ENCODE data around the gene AMBRA1.

Gene AMBRA1

GRCh38 chr11:46370253-46370652, 223.6 kb downstream of the AMBRA1 start:
- in situ Hi-C loops (cut with MboI; ENCODE audit: low pct_unique_long_range_greater_than_20kb, low sequenced_read_pairs) = loop anchor here (25.0 kb wide), 1 partner anchor 792 kb away; no protein-coding TSS in a partner anchor

GRCh38 chr11:46369458-46370152, 224.2 kb downstream of the AMBRA1 start:
- peak; percentile 73 for DNase-seq
- in situ Hi-C loops (cut with MboI; ENCODE audit: low pct_unique_long_range_greater_than_20kb, low sequenced_read_pairs) = loop anchor here (25.0 kb wide), 1 partner anchor 793 kb away; no protein-coding TSS in a partner anchor

More at GRCh38 chr11:46370253-46370652, 223.6 kb downstream of the AMBRA1 start:
- no peak for DNase-seq

GRCh38 chr11:46367916-46368267, 225.9 kb downstream of the AMBRA1 start:
- DNase-seq = no peak
- in situ Hi-C loops (cut with MboI; ENCODE audit: low pct_unique_long_range_greater_than_20kb, low sequenced_read_pairs) = loop anchor here (25.0 kb wide), 1 partner anchor 794 kb away; no protein-coding TSS in a partner anchor

GRCh38 chr11:46367244-46367915, 226.4 kb downstream of the AMBRA1 start:
- peak; percentile 69 for DNase-seq
- in situ Hi-C loops (cut with MboI; ENCODE audit: low pct_unique_long_range_greater_than_20kb, low sequenced_read_pairs) = loop anchor here (25.0 kb wide), 1 partner anchor 795 kb away; no protein-coding TSS in a partner anchor

GRCh38 chr11:46366661-46367161, 227.1 kb downstream of the AMBRA1 start:
- in situ Hi-C loops (cut with MboI; ENCODE audit: low pct_unique_long_range_greater_than_20kb, low sequenced_read_pairs) = loop anchor here (25.0 kb wide), 1 partner anchor 796 kb away; no protein-coding TSS in a partner anchor
- DNase-seq = no peak

GRCh38 chr11:46366260-46366659, 227.6 kb downstream of the AMBRA1 start:
- DNase-seq = no peak
- in situ Hi-C loops (cut with MboI; ENCODE audit: low pct_unique_long_range_greater_than_20kb, low sequenced_read_pairs) = loop anchor here (25.0 kb wide), 1 partner anchor 796 kb away; no protein-coding TSS in a partner anchor

GRCh38 chr11:46364791-46365190, 229.0 kb downstream of the AMBRA1 start:
- in situ Hi-C loops (cut with MboI; ENCODE audit: low pct_unique_long_range_greater_than_20kb, low sequenced_read_pairs) = loop anchor here (25.0 kb wide), 1 partner anchor 798 kb away; no protein-coding TSS in a partner anchor
- DNase-seq = no peak

GRCh38 chr11:46364056-46364455, 229.8 kb downstream of the AMBRA1 start:
- in situ Hi-C loops (cut with MboI; ENCODE audit: low pct_unique_long_range_greater_than_20kb, low sequenced_read_pairs) = loop anchor here (25.0 kb wide), 1 partner anchor 798 kb away; no protein-coding TSS in a partner anchor
- DNase-seq = no peak

GRCh38 chr11:46363455-46364005, 230.3 kb downstream of the AMBRA1 start:
- in situ Hi-C loops (cut with MboI; ENCODE audit: low pct_unique_long_range_greater_than_20kb, low sequenced_read_pairs) = loop anchor here (25.0 kb wide), 1 partner anchor 799 kb away; no protein-coding TSS in a partner anchor
- no peak for DNase-seq

GRCh38 chr11:46363031-46363407, 230.8 kb downstream of the AMBRA1 start:
- in situ Hi-C loops (cut with MboI; ENCODE audit: low pct_unique_long_range_greater_than_20kb, low sequenced_read_pairs) = loop anchor here (25.0 kb wide), 1 partner anchor 799 kb away; no protein-coding TSS in a partner anchor
- DNase-seq = no peak

GRCh38 chr11:46362156-46363030, 231.4 kb downstream of the AMBRA1 start:
- DNase-seq = no peak
- in situ Hi-C loops (cut with MboI; ENCODE audit: low pct_unique_long_range_greater_than_20kb, low sequenced_read_pairs) = loop anchor here (25.0 kb wide), 1 partner anchor 800 kb away; no protein-coding TSS in a partner anchor

GRCh38 chr11:46361283-46362155, 232.3 kb downstream of the AMBRA1 start:
- DNase-seq = peak; percentile 91
- in situ Hi-C loops (cut with MboI; ENCODE audit: low pct_unique_long_range_greater_than_20kb, low sequenced_read_pairs) = loop anchor here (25.0 kb wide), 1 partner anchor 801 kb away; no protein-coding TSS in a partner anchor

GRCh38 chr11:46360878-46361277, 232.9 kb downstream of the AMBRA1 start:
- no peak for DNase-seq
- in situ Hi-C loops (cut with MboI; ENCODE audit: low pct_unique_long_range_greater_than_20kb, low sequenced_read_pairs) = loop anchor here (25.0 kb wide), 1 partner anchor 801 kb away; no protein-coding TSS in a partner anchor

GRCh38 chr11:46359953-46360352, 233.9 kb downstream of the AMBRA1 start:
- in situ Hi-C loops (cut with MboI; ENCODE audit: low pct_unique_long_range_greater_than_20kb, low sequenced_read_pairs) = loop anchor here (25.0 kb wide), 1 partner anchor 802 kb away; no protein-coding TSS in a partner anchor
- DNase-seq = no peak

- DNase-seq = peak; percentile 35
These were observed 236.3 kb downstream of the AMBRA1 start for GRCh38 chr11:46357483-46357936.

GRCh38 chr11:46356924-46357482, 236.8 kb downstream of the AMBRA1 start:
- in situ Hi-C loops (cut with MboI; ENCODE audit: low pct_unique_long_range_greater_than_20kb, low sequenced_read_pairs) = loop anchor here (25.0 kb wide), 1 partner anchor 805 kb away; no protein-coding TSS in a partner anchor
- DNase-seq = peak; percentile 41

More at GRCh38 chr11:46357483-46357936, 236.3 kb downstream of the AMBRA1 start:
- in situ Hi-C loops (cut with MboI; ENCODE audit: low pct_unique_long_range_greater_than_20kb, low sequenced_read_pairs) = loop anchor here (25.0 kb wide), 1 partner anchor 805 kb away; no protein-coding TSS in a partner anchor

GRCh38 chr11:46353698-46354097, 240.1 kb downstream of the AMBRA1 start:
- no peak for DNase-seq
- in situ Hi-C loops (cut with MboI; ENCODE audit: low pct_unique_long_range_greater_than_20kb, low sequenced_read_pairs) = loop anchor here (25.0 kb wide), 1 partner anchor 809 kb away; no protein-coding TSS in a partner anchor
